AG20443 (cell line): ENCODE measurements around the gene MBNL1.
"Not testable (repeated sequence)": the region's sequence is repeated elsewhere in the genome, so short reads cannot be mapped to it uniquely, and the experiment has no call there.

Source experiments
- DNase-seq: peaks from one replicate; pipeline ENCODE4 v3.0.0; 2012; ENCODE audit warnings: low spot score, mixed read lengths

The MBNL1 gene

DNA sequence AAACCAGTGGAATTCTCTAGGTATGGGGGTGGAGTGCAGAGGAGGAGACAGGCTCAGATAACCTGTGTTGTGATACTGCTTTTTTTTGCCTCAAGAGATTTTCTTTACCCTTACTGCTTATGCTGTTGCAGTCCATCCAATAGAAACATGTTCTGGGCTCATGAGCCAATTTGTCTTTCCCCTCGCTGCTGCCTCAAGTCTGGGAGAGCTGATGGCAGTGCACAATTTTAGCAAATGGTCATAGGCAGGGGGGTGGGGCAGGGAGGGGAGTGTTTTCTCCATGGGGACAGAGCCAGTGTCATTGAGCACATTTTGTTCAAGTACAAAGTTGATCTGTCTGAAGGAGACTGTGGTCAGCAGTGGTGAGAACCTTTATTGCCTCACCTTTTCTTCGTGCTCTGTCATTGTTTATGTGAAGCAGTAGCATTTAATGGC, 134.9 kb downstream of the MBNL1 start:
- no peak for DNase-seq

- no peak for DNase-seq
These were observed 136.2 kb downstream of the MBNL1 start for GRCh38 chr3:152404976-152405375.

GRCh38 chr3:152405915-152406802, 137.4 kb downstream of the MBNL1 start:
- DNase-seq: peak; percentile 74

DNA sequence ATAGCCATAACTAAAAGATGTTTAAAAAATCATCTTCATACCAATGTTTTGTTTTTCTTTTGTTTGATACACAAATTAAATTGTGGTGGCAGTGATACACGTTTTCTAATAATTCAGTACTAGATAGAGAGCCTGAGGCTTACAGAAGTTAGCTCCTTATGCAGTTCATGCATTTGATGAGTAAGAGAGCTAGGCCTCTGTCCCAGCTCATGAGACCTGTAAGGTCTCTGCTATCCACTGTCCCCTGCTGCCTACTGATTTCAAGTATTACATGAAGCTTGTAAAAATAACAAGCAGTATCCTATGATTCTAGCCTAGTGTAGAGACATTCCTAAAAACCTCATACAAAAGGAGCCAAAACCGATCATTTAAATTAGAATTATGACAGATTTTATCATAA, 144.5 kb downstream of the MBNL1 start:
- DNase-seq: no peak

DNA sequence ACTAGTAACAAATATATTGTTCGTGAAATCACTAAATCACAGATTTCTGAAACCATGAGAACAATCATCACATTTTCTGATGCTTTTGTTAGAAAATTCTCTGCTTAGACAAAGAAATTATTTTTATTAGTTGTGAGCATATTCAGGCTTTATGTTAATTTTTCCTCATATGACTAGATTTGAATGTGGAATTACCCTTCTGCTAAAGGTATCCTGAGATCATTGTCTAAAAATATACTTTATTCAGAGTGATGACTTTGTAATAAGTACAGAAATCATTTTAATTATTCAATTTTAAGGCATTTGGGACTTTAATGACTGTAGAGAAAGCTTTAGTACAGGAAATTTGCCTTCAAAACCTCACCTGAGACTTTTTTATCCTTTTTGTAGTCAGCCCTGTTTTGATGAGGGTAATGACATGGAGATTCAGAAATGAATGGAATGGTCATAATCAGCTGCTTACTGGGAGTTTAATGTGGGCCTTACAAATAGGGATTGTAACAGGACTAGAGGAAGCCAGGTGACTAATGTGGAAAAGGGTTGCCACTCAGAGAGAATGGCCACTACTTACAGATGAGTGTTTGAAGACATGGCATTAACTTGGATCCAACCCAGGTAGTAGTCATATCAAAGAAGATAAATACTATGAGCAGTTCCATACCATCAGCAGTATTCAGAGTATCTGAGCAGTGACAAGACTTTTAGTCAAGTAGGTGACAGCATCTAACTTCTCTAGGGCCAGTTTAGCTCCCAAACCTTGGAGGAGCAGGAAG, 148.3 kb downstream of the MBNL1 start:
- no peak for DNase-seq

- DNase-seq: no peak
These were observed 151.0 kb downstream of the MBNL1 start for GRCh38 chr3:152419748-152420147.

DNA sequence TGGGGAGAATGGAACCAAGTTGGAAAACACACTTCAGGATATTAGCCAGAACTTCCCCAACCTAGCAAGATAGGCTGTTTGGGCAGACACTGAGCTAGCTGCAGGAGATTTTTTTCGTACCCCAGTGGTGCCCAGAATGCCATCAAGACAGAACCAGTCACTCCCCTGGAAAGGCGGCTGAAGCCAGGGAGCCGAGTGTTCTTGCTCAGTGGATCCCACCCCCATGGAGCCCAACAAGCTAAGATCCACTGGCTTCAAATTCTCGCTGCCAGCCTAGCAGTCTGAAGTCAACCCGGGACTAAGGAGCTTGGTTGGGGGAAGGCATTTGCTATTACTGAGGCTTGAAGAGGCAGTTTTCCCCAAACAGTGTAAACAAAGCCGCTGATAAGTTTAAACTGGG, 152.4 kb downstream of the MBNL1 start:
- DNase-seq: no peak

DNA sequence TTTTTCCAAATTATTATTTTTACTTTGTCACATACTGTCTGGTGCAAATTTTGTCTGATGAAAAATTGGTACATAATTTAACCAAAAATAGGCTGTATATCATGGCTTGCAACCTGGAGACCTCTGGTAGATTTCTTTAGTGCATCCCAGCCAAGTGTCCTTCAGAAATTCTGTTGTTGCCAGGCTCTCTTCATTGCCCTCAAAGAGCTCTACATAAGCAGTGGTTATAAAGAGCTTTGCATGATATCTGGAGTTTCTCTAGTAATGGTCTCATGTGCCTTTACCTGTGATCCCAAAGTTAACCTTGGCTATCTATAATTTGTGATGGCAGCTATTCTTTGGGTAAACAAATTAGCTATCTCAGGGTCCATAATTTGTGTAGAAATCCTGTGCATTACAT, 157.7 kb downstream of the MBNL1 start:
- no peak for DNase-seq

- no peak for DNase-seq
These were observed 159.8 kb downstream of the MBNL1 start for GRCh38 chr3:152428577-152428976.

DNA sequence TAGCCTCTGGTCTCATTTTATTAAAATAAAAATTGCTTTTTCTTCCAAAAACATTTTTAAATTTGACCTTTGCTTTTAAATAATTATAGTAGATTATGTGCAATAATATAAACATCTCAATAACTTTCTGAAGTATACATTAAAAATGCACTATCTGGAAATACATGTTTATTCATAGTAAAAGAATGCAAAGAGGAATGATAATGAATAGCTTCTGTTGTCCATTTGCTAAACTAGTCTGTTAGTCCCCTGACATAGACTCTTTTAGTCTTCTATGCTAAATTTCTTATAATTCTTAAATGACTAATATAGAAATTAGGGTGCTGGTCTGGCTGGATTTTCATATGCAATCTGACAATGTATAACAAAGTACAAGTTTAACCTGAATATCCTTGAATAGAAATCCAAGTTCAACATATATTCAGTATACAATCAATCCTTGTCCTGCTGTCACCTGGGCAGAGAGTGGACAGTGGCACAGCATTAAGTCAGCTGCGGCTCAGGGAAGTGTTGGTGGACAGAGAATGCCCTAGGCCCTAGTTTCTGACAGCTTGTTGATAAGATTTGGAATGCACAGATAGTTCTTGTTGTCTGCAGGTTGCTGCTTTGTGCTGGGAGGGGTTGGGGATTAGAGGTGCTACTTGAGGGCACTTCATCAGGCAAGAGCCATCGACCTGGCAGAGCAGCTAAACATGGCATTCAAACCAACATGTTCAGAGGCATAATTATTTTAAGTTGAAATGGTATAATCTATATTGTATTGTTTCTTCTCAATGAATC, 161.7 kb downstream of the MBNL1 start:
- DNase-seq: no peak

GRCh38 chr3:152434142-152434541, 165.4 kb downstream of the MBNL1 start:
- no peak for DNase-seq

DNA sequence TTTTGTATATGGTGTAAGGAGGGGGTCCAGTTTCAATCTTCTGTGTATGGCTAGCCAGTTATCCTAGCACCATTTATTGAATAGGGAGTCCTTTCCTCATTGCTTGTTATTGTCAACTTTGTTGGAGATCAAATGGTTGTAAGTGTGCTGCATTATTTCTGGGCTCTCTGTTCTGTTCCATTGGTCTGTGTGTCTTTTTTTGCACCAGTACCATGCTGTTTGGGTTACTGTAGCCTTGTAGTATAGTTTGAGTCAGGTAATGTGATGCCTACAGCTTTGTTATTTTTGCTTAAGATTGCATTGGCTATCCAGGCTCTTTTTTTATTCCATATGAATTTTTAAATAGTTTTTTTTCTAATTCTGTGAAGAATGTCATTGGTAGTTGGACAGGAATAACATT, 166.5 kb downstream of the MBNL1 start:
- not testable (repeated sequence) for DNase-seq

DNA sequence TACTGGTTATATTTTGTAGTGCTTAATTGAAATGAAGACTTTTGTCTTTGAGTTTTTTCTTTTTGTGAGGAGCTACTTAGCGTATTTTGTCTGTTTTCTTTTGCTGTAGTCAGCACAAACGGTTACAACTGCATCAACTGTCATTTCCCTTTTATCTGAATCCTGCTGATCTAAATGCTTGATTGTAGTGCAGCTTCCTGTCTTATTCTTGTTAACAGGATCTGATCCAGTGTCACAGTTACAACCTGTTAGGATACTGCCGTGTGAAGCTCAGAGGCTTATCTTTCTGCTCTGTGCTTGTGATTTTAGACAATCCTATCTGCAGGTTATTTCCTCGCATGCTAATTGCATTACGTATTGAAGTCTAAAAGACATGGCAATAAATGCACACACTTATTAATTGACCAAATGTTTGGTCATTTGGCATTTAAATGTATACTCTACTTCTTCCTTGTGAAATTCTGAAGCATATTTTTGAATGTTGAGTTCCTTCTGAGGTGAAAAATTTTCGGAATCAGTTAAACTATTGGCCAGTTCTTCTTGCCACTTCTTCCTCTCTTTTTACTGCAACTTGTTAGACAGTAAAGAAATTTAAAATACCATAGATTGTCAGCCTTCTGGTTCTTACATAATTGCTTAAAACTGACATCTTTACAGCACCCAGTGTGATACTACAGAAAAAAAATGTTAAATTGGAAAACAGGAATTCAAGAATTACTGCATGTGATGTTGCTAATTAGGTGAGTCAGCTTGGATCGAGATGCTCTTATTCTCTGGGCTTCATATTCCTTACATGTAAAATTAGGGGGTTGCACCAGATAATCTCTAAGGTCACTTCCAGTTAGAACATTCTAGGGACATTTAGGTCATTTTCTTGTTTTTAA, 168.2 kb downstream of the MBNL1 start:
- DNase-seq: peak; percentile 14

DNA sequence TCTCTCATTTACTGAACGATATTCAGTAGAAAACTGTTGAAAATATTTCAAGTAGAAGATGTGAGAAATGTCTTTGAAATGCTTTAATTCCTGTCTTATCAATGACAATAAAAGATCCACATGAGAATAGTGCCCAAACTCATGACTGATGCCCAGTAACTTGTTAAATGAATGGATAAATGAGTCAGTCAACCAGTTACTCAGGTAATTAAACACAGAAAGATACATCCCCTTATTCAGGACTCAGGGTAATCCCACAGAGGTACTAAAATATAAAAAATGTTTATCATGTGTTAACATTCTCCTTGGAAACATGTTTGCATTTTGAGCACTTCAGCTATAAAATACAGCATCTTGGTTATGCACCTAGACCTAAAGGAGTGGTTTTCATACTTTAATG, 169.5 kb downstream of the MBNL1 start:
- no peak for DNase-seq

- DNase-seq: no peak
These were observed 170.0 kb downstream of the MBNL1 start for GRCh38 chr3:152438706-152439105.

- not testable (repeated sequence) for DNase-seq
These were observed 171.5 kb downstream of the MBNL1 start for GRCh38 chr3:152440243-152440642.

GRCh38 chr3:152443212-152444023, 174.7 kb downstream of the MBNL1 start:
- DNase-seq: no peak

DNA sequence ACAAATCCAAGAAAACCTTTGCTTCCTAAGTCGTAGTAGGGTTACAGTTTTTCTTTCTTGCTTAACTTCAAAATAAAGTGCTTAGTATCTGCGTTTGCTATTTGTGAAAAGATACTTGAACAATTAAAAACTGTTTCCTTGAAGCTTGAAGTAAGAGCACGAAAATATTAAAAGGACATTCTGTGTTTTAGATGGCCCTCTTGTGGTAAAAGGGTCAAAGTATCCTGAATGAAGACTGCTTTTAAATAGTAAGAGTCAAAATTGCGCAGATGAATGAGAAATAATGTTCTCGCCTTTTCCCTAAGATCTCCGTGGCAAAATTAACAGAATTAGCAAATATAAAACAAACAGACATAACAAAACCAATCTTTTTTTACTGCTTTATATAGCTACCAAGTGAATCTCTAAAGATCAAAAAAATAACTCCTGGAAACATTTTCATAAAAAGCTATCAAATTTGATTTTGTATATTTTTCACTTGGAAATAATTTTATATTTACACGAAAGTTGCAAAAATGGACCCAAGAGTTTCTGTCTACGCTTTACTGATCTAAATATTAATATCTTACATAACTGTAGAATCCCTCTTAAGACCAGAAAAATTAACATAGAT, 175.4 kb downstream of the MBNL1 start:
- DNase-seq: peak; percentile 21

- no peak for DNase-seq
These were observed 176.5 kb downstream of the MBNL1 start for GRCh38 chr3:152445212-152445611.

DNA sequence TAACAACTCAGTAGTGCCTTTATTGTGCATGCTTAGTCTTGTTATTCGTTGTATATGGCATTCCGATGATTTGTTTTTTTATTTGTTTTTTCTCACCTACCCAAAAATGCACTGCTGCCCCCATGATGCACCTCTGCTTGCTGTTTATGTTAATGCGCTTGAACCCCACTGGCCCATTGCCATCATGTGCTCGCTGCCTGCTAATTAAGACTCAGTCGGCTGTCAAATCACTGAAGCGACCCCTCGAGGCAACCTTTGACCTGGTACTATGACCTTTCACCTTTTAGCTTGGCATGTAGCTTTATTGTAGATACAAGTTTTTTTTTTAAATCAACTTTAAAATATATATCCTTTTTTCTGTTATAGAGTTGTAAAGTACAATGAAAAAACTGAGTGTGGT, 177.8 kb downstream of the MBNL1 start:
- DNase-seq: no peak
